CD4-positive, alpha-beta T cell (primary cell): ENCODE results near the gene INPP4A. TPM values are rescaled to one million over a fixed set of nuclear protein-coding genes. Genes with fewer than 3 reads are reported as not detected.

Source experiments
- ATAC-seq: fragments of 200-7000 bp; cut with Tn5 transposase; one replicate; pipeline ENCODE4 v1.10.0; 2022; ENCODE audit warnings: mild to moderate bottlenecking; ENCODE audit not compliant: poor library complexity
- CTCF ChIA-PET: fragments of 350-600 bp; sonication (Branson Sonifier 250); formaldehyde crosslinking; loops from one replicate; lab custom pipeline; 2021; ENCODE audit warnings: antibody characterized with exemption, inconsistent platforms; lab: Charles Lee
- POLR2A ChIA-PET: fragments of 350-600 bp; sonication (Branson Sonifier 250); formaldehyde crosslinking; loops from one replicate; lab custom pipeline; 2021; ENCODE audit warnings: antibody characterized with exemption, inconsistent platforms; lab: Charles Lee
- DNase-seq, 14 experiments: peaks; one replicate each; pipeline ENCODE4 v3.0.0-alpha.2; 2013 to 2020; ENCODE audit warnings: mixed read lengths in 2 of 14
- H3K27ac ChIP-seq, 2 donors: one replicate each; pipeline versions ENCODE4 v1.5.1 to v1.7.0; 2013; ENCODE audit warnings: low read length in 2 of 2, low read depth in 1 of 2, mild to moderate bottlenecking in 1 of 2
- H3K27me3 ChIP-seq, 2 experiments: 1 replicate in 1 of 2; 2 replicates in 1 of 2; pipeline versions ENCODE4 v1.6.1 to v1.7.0; 2013; ENCODE audit warnings: low read length in 2 of 2, control low read depth in 1 of 2, mild to moderate bottlenecking in 1 of 2, moderate library complexity in 1 of 2; ENCODE audit not compliant: insufficient read depth in 2 of 2, control insufficient read depth in 1 of 2
- H3K36me3 ChIP-seq: one replicate; pipeline ENCODE4 v1.6.1; 2013; ENCODE audit warnings: low read length, control low read depth; ENCODE audit not compliant: insufficient read depth
- H3K4me1 ChIP-seq: one replicate; pipeline ENCODE4 v1.6.1; 2013; ENCODE audit warnings: low read length, control low read depth; ENCODE audit not compliant: insufficient read depth
- H3K4me3 ChIP-seq: one replicate; pipeline ENCODE4 v1.5.1; 2013; ENCODE audit warnings: mild to moderate bottlenecking, low read length, moderate library complexity
- H3K9me3 ChIP-seq, 2 experiments: 1 replicate in 1 of 2; 2 replicates in 1 of 2; pipeline versions ENCODE4 v1.6.1 to v1.7.0; 2013; ENCODE audit warnings: low read length in 2 of 2, mild to moderate bottlenecking in 2 of 2, control low read depth in 1 of 2, moderate library complexity in 1 of 2; ENCODE audit not compliant: control insufficient read depth in 1 of 2, insufficient read depth in 1 of 2
- H3K27ac Mint-ChIP-seq: one replicate; pipeline ENCODE4 v1.8.0; 2020; ENCODE audit warnings: mixed read lengths
- H3K27me3 Mint-ChIP-seq: one replicate; pipeline ENCODE4 v1.8.0; 2021; ENCODE audit warnings: mixed read lengths
- H3K36me3 Mint-ChIP-seq: one replicate; pipeline ENCODE4 v1.8.0; 2021; ENCODE audit warnings: low read depth, mixed read lengths
- H3K4me1 Mint-ChIP-seq: one replicate; pipeline ENCODE4 v1.8.0; 2021; ENCODE audit warnings: low read depth, mixed read lengths
- H3K4me3 Mint-ChIP-seq: one replicate; pipeline ENCODE4 v1.8.0; 2020; ENCODE audit warnings: mild to moderate bottlenecking, mixed read lengths
- H3K9me3 Mint-ChIP-seq: one replicate; pipeline ENCODE4 v1.8.0; 2020; ENCODE audit warnings: mixed read lengths
- CTCF ChIP-seq: fragments of 200-600 bp; IDR thresholded peaks from one replicate; pipeline ENCODE4 v1.8.0; 2022; ENCODE audit warnings: antibody characterized with exemption, mild to moderate bottlenecking
- intact Hi-C, 2 experiments: fragments of 100-400 bp; cut with DNase I in 1 of 2; cut with micrococcal nuclease in 1 of 2; formaldehyde crosslinking; loops; one replicate each; pipeline versions ENCODE4 v1.15.1 to v1.9.0; 2023 to 2025; cut with DNase I, micrococcal nuclease
- total RNA-seq, 174 experiments: library from RNA in 2 of 174; stranded (reverse) in 2 of 174; gene quantifications; one replicate each; pipeline ENCODE4 v1.2.3 and lab custom pipeline; 2021 to 2026

The INPP4A gene
- total RNA-seq, 2 experiments from 2014 or later: 86.4 to 89.2 TPM

- H3K27ac ChIP-seq: no peak overlapping the region
- Mint-ChIP-seq H3K9me3 (no peaks in the 10 kb centered on the region), H3K4me3 (no peak overlapping the region), H3K27ac (peak overlapping the region; percentile 49), H3K36me3 (peaks cover 97% of the 10 kb centered on the region), H3K4me1 (peaks cover 33% of the 10 kb centered on the region), H3K27me3 (no peaks in the 10 kb centered on the region)
- ChIA-PET POLR2A (no interaction called here), CTCF (no interaction called here)
- TF ChIP-seq CTCF: no peak
- no peaks in the 10 kb centered on the region for H3K9me3 ChIP-seq
- ATAC-seq: no peak
- intact Hi-C loops: no loop called here
- H3K4me1 ChIP-seq: peaks cover 28% of the 10 kb centered on the region
- no peaks in the 10 kb centered on the region for H3K27me3 ChIP-seq
- DNase-seq: no peak
- no peak overlapping the region for H3K4me3 ChIP-seq
- H3K36me3 ChIP-seq: peaks cover 86% of the 10 kb centered on the region
Measured at GRCh38 chr2:98543842-98544241, 99.2 kb downstream of the INPP4A start.

DNA sequence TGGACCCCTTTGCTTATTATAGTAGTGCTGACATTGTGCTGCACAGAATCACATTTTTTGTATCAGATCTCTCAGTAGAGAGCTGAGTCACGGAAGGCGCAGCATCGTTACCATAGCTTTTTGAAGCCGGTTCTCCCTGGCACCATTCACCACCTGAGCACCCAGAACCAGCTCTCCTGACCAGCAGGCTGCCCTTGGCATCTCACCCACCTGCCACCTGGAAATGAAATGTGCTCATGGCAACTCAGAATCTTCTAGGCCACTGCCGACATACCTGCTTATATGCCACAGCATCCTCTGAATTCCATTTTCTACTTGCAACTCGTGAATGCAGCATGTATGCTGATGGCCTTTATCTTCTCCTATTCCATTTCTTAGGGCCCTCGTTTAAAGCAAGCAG lies 100.9 kb downstream of the INPP4A start:
- Histone ChIP-seq H3K4me3 (no peak overlapping the region), H3K9me3 (no peaks in the 10 kb centered on the region), H3K4me1 (peaks cover 45% of the 10 kb centered on the region), H3K36me3 (peaks cover 86% of the 10 kb centered on the region), H3K27me3 (no peaks in the 10 kb centered on the region), H3K27ac (no peak overlapping the region)
- no peak for TF ChIP-seq CTCF
- H3K4me1 Mint-ChIP-seq: peaks cover 43% of the 10 kb centered on the region
- no peak overlapping the region for H3K4me3 Mint-ChIP-seq
- ATAC-seq: no peak
- H3K27ac Mint-ChIP-seq: peak overlapping the region; percentile 49
- intact Hi-C loops: no loop called here
- ChIA-PET CTCF (no interaction called here), POLR2A (no interaction called here)
- H3K27me3 Mint-ChIP-seq: no peaks in the 10 kb centered on the region
- peaks cover 95% of the 10 kb centered on the region for H3K36me3 Mint-ChIP-seq
- H3K9me3 Mint-ChIP-seq: no peaks in the 10 kb centered on the region
- DNase-seq: no peak

- POLR2A ChIA-PET: no interaction called here
- no peak overlapping the region for H3K27ac Mint-ChIP-seq
- ATAC-seq: no peak
Measured at GRCh38 chr2:98546186-98546585, 101.5 kb downstream of the INPP4A start.

More at GRCh38 chr2:98546186-98546585, 101.5 kb downstream of the INPP4A start:
- Mint-ChIP-seq H3K36me3 (peaks cover 97% of the 10 kb centered on the region), H3K9me3 (no peaks in the 10 kb centered on the region), H3K4me3 (no peak overlapping the region), H3K27me3 (no peaks in the 10 kb centered on the region), H3K4me1 (peaks cover 47% of the 10 kb centered on the region)
- CTCF ChIA-PET: no interaction called here
- DNase-seq: no peak
- no peak overlapping the region for H3K27ac ChIP-seq
- H3K4me1 ChIP-seq: peaks cover 49% of the 10 kb centered on the region
- no peak for TF ChIP-seq CTCF
- no peaks in the 10 kb centered on the region for H3K27me3 ChIP-seq
- no peak overlapping the region for H3K4me3 ChIP-seq
- peaks cover 87% of the 10 kb centered on the region for H3K36me3 ChIP-seq
- no peaks in the 10 kb centered on the region for H3K9me3 ChIP-seq
- intact Hi-C loops: no loop called here
